Bronchial epithelial cell (primary cell): ENCODE data around the gene DAZAP2. TPM values are rescaled to one million over a fixed set of nuclear protein-coding genes. Genes with fewer than 3 reads are reported as not detected.
A peak's percentile ranks its signal among the peaks of the same experiment; 100 is the strongest.

Experiments
- DNase-seq: peaks from one replicate; pipeline ENCODE4 v3.0.0-alpha.2; 2010; ENCODE audit warnings: low read depth
- FAIRE-seq: peaks from 2 replicates; lab custom pipeline; 2011; peaks lifted over from hg19 to GRCh38; lab: Jason Lieb, UNC
- H3K27me3 ChIP-seq: 2 replicates; pipeline ENCODE4 v1.5.1; 2011; ENCODE audit warnings: low read length; ENCODE audit not compliant: control insufficient read depth, insufficient read depth
- H3K36me3 ChIP-seq: 2 replicates; pipeline ENCODE4 v1.5.1; 2011; ENCODE audit warnings: low read length; ENCODE audit not compliant: control insufficient read depth, insufficient read depth
- H3K4me3 ChIP-seq: 2 replicates; pipeline ENCODE4 v1.5.1; 2011; ENCODE audit warnings: mild to moderate bottlenecking, low read depth, low read length, control low read depth
- CTCF ChIP-seq: IDR thresholded peaks from 2 replicates; pipeline ENCODE4 v1.5.1; 2011; ENCODE audit warnings: mild to moderate bottlenecking, moderate library complexity, low read length, control low read depth, inconsistent platforms; ENCODE audit not compliant: insufficient read depth, severe bottlenecking
- total RNA-seq: library from RNA; depleted of rRNA; stranded (reverse); fragments of >200 nt; gene quantifications from 2 replicates; pipeline ENCODE4 v1.2.1, GENCODE V29; 2014

DAZAP2 gene
- total RNA-seq, 1 donor from 2014 or later = 50.5 TPM

GRCh38 chr12:51262758-51263177 lies 24.1 kb downstream of the DAZAP2 start:
- no peaks in the 10 kb centered on the region for H3K27me3 ChIP-seq
- H3K36me3 ChIP-seq = peaks cover 1% of the 10 kb centered on the region
- peak; percentile 44 for TF ChIP-seq CTCF
- DNase-seq (peak; percentile 29), FAIRE-seq (no peak)
- H3K4me3 ChIP-seq = no peak overlapping the region

- FAIRE-seq = no peak
These were observed 24.7 kb downstream of the DAZAP2 start for GRCh38 chr12:51263341-51263740.

GRCh38 chr12:51264297-51264696 lies 25.7 kb downstream of the DAZAP2 start:
- Histone ChIP-seq H3K4me3 (no peak overlapping the region), H3K27me3 (no peaks in the 10 kb centered on the region), H3K36me3 (peaks cover 1% of the 10 kb centered on the region)
- no peak for TF ChIP-seq CTCF
- FAIRE-seq (no peak), DNase-seq (no peak)

More at GRCh38 chr12:51263341-51263740, 24.7 kb downstream of the DAZAP2 start:
- H3K4me3 ChIP-seq = no peak overlapping the region
- no peaks in the 10 kb centered on the region for H3K27me3 ChIP-seq
- H3K36me3 ChIP-seq = peaks cover 1% of the 10 kb centered on the region
- TF ChIP-seq CTCF = no peak
- DNase-seq = no peak

- TF ChIP-seq CTCF = no peak
These were observed 26.4 kb downstream of the DAZAP2 start for GRCh38 chr12:51265024-51265423.

GRCh38 chr12:51269174-51270066 lies 30.8 kb downstream of the DAZAP2 start:
- Histone ChIP-seq H3K36me3 (no peaks in the 10 kb centered on the region), H3K27me3 (no peaks in the 10 kb centered on the region), H3K4me3 (peak overlapping the region; percentile 72)
- DNase-seq = peak; percentile 38
- no peak for FAIRE-seq
- peak; percentile 69 for TF ChIP-seq CTCF

More at GRCh38 chr12:51265024-51265423, 26.4 kb downstream of the DAZAP2 start:
- Histone ChIP-seq H3K36me3 (peaks cover 1% of the 10 kb centered on the region), H3K4me3 (no peak overlapping the region), H3K27me3 (no peaks in the 10 kb centered on the region)
- no peak for FAIRE-seq
- no peak for DNase-seq
